DND-41 (cell line): ENCODE results near the gene SCAPER.
"Not testable (repeated sequence)": the region's sequence is repeated elsewhere in the genome, so short reads cannot be mapped to it uniquely, and the experiment has no call there.

ENCODE experiments used
- ATAC-seq: fragments of 200-7000 bp; cut with Tn5 transposase; 3 replicates; pipeline ENCODE4 v1.9.1; 2021; ENCODE audit warnings: low read depth; ENCODE audit not compliant: insufficient read depth
- DNase-seq: peaks from one replicate; pipeline ENCODE4 v3.0.0-alpha.2; 2020
- H2AFZ ChIP-seq: 2 replicates; pipeline ENCODE4 v1.6.0; 2012; ENCODE audit warnings: low read depth, low read length
- H3K27ac ChIP-seq: 2 replicates; pipeline ENCODE4 v1.5.1; 2012; ENCODE audit warnings: low read length, inconsistent platforms
- H3K27me3 ChIP-seq: fragments of 200-600 bp; sonication (generic); 2 replicates; pipeline ENCODE4 v1.6.0; 2012; ENCODE audit warnings: low read length, mild to moderate bottlenecking, inconsistent platforms; ENCODE audit not compliant: insufficient read depth, poor library complexity
- H3K36me3 ChIP-seq: 2 replicates; pipeline ENCODE4 v1.5.1; 2012; ENCODE audit warnings: low read length, inconsistent platforms; ENCODE audit not compliant: insufficient read depth
- H3K4me1 ChIP-seq: 2 replicates; pipeline ENCODE4 v1.5.1; 2012; ENCODE audit warnings: mild to moderate bottlenecking, low read length; ENCODE audit not compliant: insufficient read depth
- H3K4me2 ChIP-seq: 2 replicates; pipeline ENCODE4 v1.6.0; 2012; ENCODE audit warnings: mild to moderate bottlenecking, moderate library complexity, low read length, inconsistent platforms; ENCODE audit not compliant: insufficient read depth
- H3K4me3 ChIP-seq, 2 experiments: fragments of 200-600 bp in 1 of 2; shearing (Covaris generic) in 1 of 2; 2 replicates each; pipeline ENCODE4 v1.5.1; 2012 to 2016; ENCODE audit warnings: inconsistent platforms in 2 of 2, low read length in 2 of 2, mild to moderate bottlenecking in 2 of 2, low read depth in 1 of 2, moderate library complexity in 1 of 2
- H3K79me2 ChIP-seq: 2 replicates; pipeline ENCODE4 v1.6.0; 2012; ENCODE audit warnings: low read length, inconsistent platforms; ENCODE audit not compliant: insufficient read depth
- H3K9ac ChIP-seq: 2 replicates; pipeline ENCODE4 v1.6.0; 2012; ENCODE audit warnings: low read depth, mild to moderate bottlenecking, inconsistent platforms, low read length, moderate library complexity
- H3K9me3 ChIP-seq: 2 replicates; pipeline ENCODE4 v1.5.1; 2012; ENCODE audit warnings: low read length, moderate library complexity, mild to moderate bottlenecking, inconsistent platforms; ENCODE audit not compliant: insufficient read depth, severe bottlenecking
- H4K20me1 ChIP-seq: 2 replicates; pipeline ENCODE4 v1.6.0; 2012; ENCODE audit warnings: low read length; ENCODE audit not compliant: insufficient read depth
- EZH2 ChIP-seq: IDR thresholded peaks from 3 replicates; pipeline ENCODE4 v1.6.1; 2012; ENCODE audit warnings: borderline replicate concordance, low read depth, mild to moderate bottlenecking, moderate library complexity, low read length, inconsistent platforms; ENCODE audit not compliant: severe bottlenecking
- TF ChIP-seq, protein P1 (sequence below): IDR thresholded peaks from 2 replicates; pipeline ENCODE4 v1.5.1; 2012; ENCODE audit warnings: borderline replicate concordance, low read length, moderate library complexity, mild to moderate bottlenecking; ENCODE audit not compliant: poor library complexity, severe bottlenecking; ENCODE audit errors: extremely low read depth

Gene SCAPER

DNA sequence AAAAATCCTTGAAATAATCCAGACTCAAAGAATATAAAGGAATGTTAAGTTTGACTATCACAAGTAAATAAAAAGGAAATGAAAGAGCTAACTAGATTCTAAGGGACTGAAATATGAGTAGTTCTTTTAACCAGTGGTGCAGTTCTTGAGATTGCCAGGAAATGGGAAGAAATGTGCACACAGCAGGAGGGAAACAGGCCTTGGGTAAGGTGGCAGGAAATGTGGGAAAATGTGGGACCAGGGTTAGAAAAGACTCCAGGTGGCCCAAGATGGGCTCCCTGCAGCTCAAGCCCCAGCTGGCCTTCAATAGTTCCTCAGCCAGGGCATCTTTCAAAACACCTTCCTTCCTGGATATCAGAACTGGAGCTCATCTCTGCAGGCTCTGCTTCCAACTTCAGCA is 387.2 kb downstream of the SCAPER start:
- ATAC-seq (no peak), DNase-seq (no peak)
- H3K36me3 ChIP-seq, result no peaks in the 10 kb centered on the region
- no peaks in the 10 kb centered on the region for H3K27me3 ChIP-seq
- H2AFZ ChIP-seq, result no peak overlapping the region
- no peak overlapping the region for H3K27ac ChIP-seq
- H3K9ac ChIP-seq, result no peak overlapping the region
- no peaks in the 10 kb centered on the region for H4K20me1 ChIP-seq
- H3K79me2 ChIP-seq, result no peaks in the 10 kb centered on the region
- TF ChIP-seq, protein P1, sequence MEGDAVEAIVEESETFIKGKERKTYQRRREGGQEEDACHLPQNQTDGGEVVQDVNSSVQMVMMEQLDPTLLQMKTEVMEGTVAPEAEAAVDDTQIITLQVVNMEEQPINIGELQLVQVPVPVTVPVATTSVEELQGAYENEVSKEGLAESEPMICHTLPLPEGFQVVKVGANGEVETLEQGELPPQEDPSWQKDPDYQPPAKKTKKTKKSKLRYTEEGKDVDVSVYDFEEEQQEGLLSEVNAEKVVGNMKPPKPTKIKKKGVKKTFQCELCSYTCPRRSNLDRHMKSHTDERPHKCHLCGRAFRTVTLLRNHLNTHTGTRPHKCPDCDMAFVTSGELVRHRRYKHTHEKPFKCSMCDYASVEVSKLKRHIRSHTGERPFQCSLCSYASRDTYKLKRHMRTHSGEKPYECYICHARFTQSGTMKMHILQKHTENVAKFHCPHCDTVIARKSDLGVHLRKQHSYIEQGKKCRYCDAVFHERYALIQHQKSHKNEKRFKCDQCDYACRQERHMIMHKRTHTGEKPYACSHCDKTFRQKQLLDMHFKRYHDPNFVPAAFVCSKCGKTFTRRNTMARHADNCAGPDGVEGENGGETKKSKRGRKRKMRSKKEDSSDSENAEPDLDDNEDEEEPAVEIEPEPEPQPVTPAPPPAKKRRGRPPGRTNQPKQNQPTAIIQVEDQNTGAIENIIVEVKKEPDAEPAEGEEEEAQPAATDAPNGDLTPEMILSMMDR, result no peak
- H3K9me3 ChIP-seq, result no peaks in the 10 kb centered on the region
- H3K4me1 ChIP-seq, result no peaks in the 10 kb centered on the region
- no peak overlapping the region for H3K4me3 ChIP-seq
- H3K4me2 ChIP-seq, result no peak overlapping the region

DNA sequence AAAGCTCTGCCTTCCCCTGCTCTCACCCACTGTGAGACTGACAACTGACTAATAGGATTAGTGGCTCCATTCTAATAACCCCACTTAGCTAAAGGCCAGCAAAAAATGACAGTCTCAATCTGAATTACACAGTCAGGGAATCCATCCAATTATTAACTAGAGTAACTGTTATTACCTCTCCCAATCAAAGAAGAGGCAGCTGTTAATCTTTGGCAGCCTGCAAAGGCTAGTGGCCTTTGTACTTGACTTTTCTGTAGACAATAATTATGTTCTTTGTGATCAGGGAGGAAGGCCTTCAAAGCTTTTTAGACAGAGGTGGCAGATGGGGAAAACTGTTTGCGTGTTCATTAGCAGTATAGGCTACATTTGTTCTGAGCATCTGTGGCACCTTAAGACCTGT is 390.9 kb downstream of the SCAPER start:
- Histone ChIP-seq H3K4me3 (no peak overlapping the region), H3K9me3 (no peaks in the 10 kb centered on the region), H3K36me3 (no peaks in the 10 kb centered on the region), H3K79me2 (no peaks in the 10 kb centered on the region), H3K27ac (no peak overlapping the region), H3K27me3 (no peaks in the 10 kb centered on the region), H3K4me1 (no peaks in the 10 kb centered on the region), H3K9ac (no peak overlapping the region), H4K20me1 (no peaks in the 10 kb centered on the region), H3K4me2 (no peak overlapping the region), H2AFZ (no peak overlapping the region)
- no peak for ATAC-seq
- TF ChIP-seq EZH2, result no peak
- TF ChIP-seq, protein P1, result no peak
- no peak for DNase-seq

DNA sequence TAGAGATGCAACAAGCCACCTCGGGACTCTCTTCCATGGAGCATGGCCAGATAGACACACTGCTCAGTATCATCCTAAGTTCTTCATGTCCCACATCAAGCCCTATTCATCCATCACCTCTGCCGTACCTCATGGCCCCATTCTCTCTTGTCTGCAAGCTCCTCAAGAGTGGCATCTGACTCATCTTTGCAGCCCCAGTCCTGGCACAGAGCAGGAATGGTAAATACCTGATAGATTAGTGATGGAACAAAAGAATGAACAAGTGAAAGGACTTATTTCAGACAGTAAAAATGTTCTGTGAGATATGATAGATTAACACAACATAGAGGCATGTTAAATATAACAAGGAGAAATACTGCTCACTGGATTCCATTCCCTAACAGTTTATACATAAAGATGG is 392.2 kb downstream of the SCAPER start:
- ATAC-seq (no peak), DNase-seq (no peak)
- no peak overlapping the region for H3K9ac ChIP-seq

DNA sequence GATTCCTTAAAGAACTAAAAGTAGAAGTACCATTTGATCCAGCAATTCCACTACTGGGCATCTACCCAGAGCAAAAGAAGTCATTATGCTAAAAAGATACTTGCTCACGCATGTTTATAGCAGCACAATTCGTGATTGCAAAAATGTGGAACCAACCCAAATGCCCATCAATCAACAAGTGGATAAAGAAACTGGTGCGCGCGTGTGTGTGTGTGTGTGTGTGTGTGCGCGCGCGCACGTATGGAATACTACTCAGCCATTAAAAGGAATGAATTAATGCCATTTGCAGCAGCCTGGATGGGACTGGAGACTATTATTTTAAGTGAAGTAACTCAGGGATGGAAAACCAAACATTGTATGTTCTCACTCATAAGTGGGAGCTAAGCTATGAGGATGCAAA is 394.5 kb downstream of the SCAPER start:
- H3K36me3 ChIP-seq, H3K4me1 ChIP-seq, ATAC-seq, H3K9me3 ChIP-seq, H3K27ac ChIP-seq, DNase-seq, H3K4me2 ChIP-seq, H2AFZ ChIP-seq, H4K20me1 ChIP-seq, H3K79me2 ChIP-seq, H3K27me3 ChIP-seq, H3K9ac ChIP-seq, H3K4me3 ChIP-seq: not testable (repeated sequence)

More for the DNA sequence above, 392.2 kb downstream of the SCAPER start:
- no peak for TF ChIP-seq EZH2
- TF ChIP-seq, protein P1, result no peak
- Histone ChIP-seq H3K4me2 (no peak overlapping the region), H3K79me2 (no peaks in the 10 kb centered on the region), H2AFZ (no peak overlapping the region), H3K9me3 (no peaks in the 10 kb centered on the region), H3K4me3 (no peak overlapping the region), H3K27me3 (no peaks in the 10 kb centered on the region), H3K27ac (no peak overlapping the region), H4K20me1 (no peaks in the 10 kb centered on the region), H3K36me3 (no peaks in the 10 kb centered on the region), H3K4me1 (no peaks in the 10 kb centered on the region)
